HEK293 (cell line): ENCODE data around the gene GPR161.

ENCODE experiments used
- HOXC10 ChIP-seq: sonication (generic); formaldehyde crosslinking; IDR thresholded peaks from 2 replicates; pipeline ENCODE4 v1.8.1; 2023; ENCODE audit warnings: mild to moderate bottlenecking, missing genetic modification reagents
- KLF8 ChIP-seq: fragments of 450-650 bp; formaldehyde crosslinking; IDR thresholded peaks from 2 replicates; pipeline ENCODE4 v1.5.1; 2016; ENCODE audit warnings: missing biosample characterization, missing genetic modification characterization
- OSR2 ChIP-seq: fragments of 450-650 bp; formaldehyde crosslinking; IDR thresholded peaks from 2 replicates; pipeline ENCODE4 v1.5.1; 2016; ENCODE audit warnings: missing biosample characterization, missing genetic modification characterization
- PRDM10 ChIP-seq: fragments of 450-650 bp; formaldehyde crosslinking; IDR thresholded peaks from 2 replicates; pipeline ENCODE4 v1.5.1; 2016; ENCODE audit warnings: missing biosample characterization, missing genetic modification characterization
- SALL2 ChIP-seq: fragments of 450-650 bp; formaldehyde crosslinking; IDR thresholded peaks from 2 replicates; pipeline ENCODE4 v1.5.0; 2017; ENCODE audit warnings: missing biosample characterization, mild to moderate bottlenecking, missing genetic modification characterization, borderline replicate concordance
- SETDB1 ChIP-seq: IDR thresholded peaks from one replicate; pipeline ENCODE4 v1.6.1; 2017; ENCODE audit warnings: mild to moderate bottlenecking, low read length, moderate library complexity, mixed read lengths; ENCODE audit not compliant: insufficient read length
- TCF7L2 ChIP-seq: IDR thresholded peaks from 2 replicates; pipeline ENCODE4 v1.6.1; 2011; ENCODE audit warnings: low read depth, mild to moderate bottlenecking, inconsistent platforms, low read length, moderate library complexity, borderline replicate concordance
- TRIM28 ChIP-seq: IDR thresholded peaks from 2 replicates; pipeline ENCODE4 v1.6.1; 2011; ENCODE audit warnings: low read length, control low read depth, borderline replicate concordance
- WT1 ChIP-seq: fragments of 450-650 bp; formaldehyde crosslinking; IDR thresholded peaks from 2 replicates; pipeline ENCODE4 v1.5.1; 2016; ENCODE audit warnings: missing biosample characterization, missing genetic modification characterization
- ZFP37 ChIP-seq: fragments of 450-650 bp; formaldehyde crosslinking; IDR thresholded peaks from 2 replicates; pipeline ENCODE4 v1.5.1; 2016; ENCODE audit warnings: missing biosample characterization, missing genetic modification characterization
- ZNF146 ChIP-seq: fragments of 450-650 bp; formaldehyde crosslinking; IDR thresholded peaks from 2 replicates; pipeline ENCODE4 v1.5.1; 2016; ENCODE audit warnings: missing biosample characterization, missing genetic modification characterization
- ZNF18 ChIP-seq: fragments of 450-650 bp; formaldehyde crosslinking; IDR thresholded peaks from 2 replicates; pipeline ENCODE4 v1.5.1; 2016; ENCODE audit warnings: missing biosample characterization, missing genetic modification characterization
- ZNF23 ChIP-seq: fragments of 450-650 bp; formaldehyde crosslinking; IDR thresholded peaks from 2 replicates; pipeline ENCODE4 v1.5.1; 2016; ENCODE audit warnings: missing biosample characterization, missing genetic modification characterization, borderline replicate concordance
- ZNF274 ChIP-seq, 2 experiments: fragments of 200-500 bp in 1 of 2; fragments of 450-650 bp in 1 of 2; sonication (Bioruptor generic) in 1 of 2; formaldehyde crosslinking in 1 of 2; IDR thresholded peaks; 2 replicates each; pipeline versions ENCODE4 v1.5.1 to v1.6.1; 2014 to 2016; ENCODE audit warnings: borderline replicate concordance in 1 of 2, inconsistent platforms in 1 of 2, low read length in 1 of 2, missing biosample characterization in 1 of 2, missing genetic modification characterization in 1 of 2
- ZNF292 ChIP-seq: fragments of 450-650 bp; formaldehyde crosslinking; IDR thresholded peaks from 2 replicates; pipeline ENCODE4 v1.5.1; 2016; ENCODE audit warnings: low read depth, missing biosample characterization, missing genetic modification characterization, borderline replicate concordance
- ZNF354C ChIP-seq: fragments of 450-650 bp; formaldehyde crosslinking; IDR thresholded peaks from 2 replicates; pipeline ENCODE4 v1.5.1; 2016; ENCODE audit warnings: missing biosample characterization, missing genetic modification characterization, low read depth, borderline replicate concordance
- ZNF391 ChIP-seq: fragments of 450-650 bp; formaldehyde crosslinking; IDR thresholded peaks from 2 replicates; pipeline ENCODE4 v1.5.1; 2016; ENCODE audit warnings: low read depth, missing biosample characterization, missing genetic modification characterization, borderline replicate concordance
- ZNF426 ChIP-seq: fragments of 450-650 bp; formaldehyde crosslinking; IDR thresholded peaks from 2 replicates; pipeline ENCODE4 v1.5.1; 2017; ENCODE audit warnings: missing biosample characterization, missing genetic modification characterization, mild to moderate bottlenecking, inconsistent platforms, moderate library complexity
- ZNF514 ChIP-seq: fragments of 450-650 bp; formaldehyde crosslinking; IDR thresholded peaks from 2 replicates; pipeline ENCODE4 v1.5.1; 2016; ENCODE audit warnings: missing biosample characterization, missing genetic modification characterization
- ZNF600 ChIP-seq: fragments of 450-650 bp; formaldehyde crosslinking; IDR thresholded peaks from 2 replicates; pipeline ENCODE4 v1.5.1; 2016; ENCODE audit warnings: missing biosample characterization, missing genetic modification characterization
- ZNF677 ChIP-seq: fragments of 450-650 bp; IDR thresholded peaks from 2 replicates; pipeline ENCODE4 v1.5.0; 2018; ENCODE audit warnings: missing biosample characterization, mild to moderate bottlenecking, missing genetic modification characterization, moderate library complexity
- ZNF791 ChIP-seq: fragments of 450-650 bp; formaldehyde crosslinking; IDR thresholded peaks from 2 replicates; pipeline ENCODE4 v1.5.1; 2016; ENCODE audit warnings: missing biosample characterization, missing genetic modification characterization
- TF ChIP-seq, protein P1 (sequence below): fragments of 450-650 bp; formaldehyde crosslinking; IDR thresholded peaks from 2 replicates; pipeline ENCODE4 v1.5.1; 2016; ENCODE audit warnings: missing biosample characterization, missing genetic modification characterization
- TF ChIP-seq, protein P2 (sequence below): fragments of 450-650 bp; formaldehyde crosslinking; IDR thresholded peaks from 2 replicates; pipeline ENCODE4 v1.5.1; 2016; ENCODE audit warnings: missing biosample characterization, missing genetic modification characterization, borderline replicate concordance
- TF ChIP-seq, protein P3 (sequence below): fragments of 450-650 bp; formaldehyde crosslinking; conservative IDR thresholded peaks from 2 replicates; pipeline ENCODE4 v1.5.1; 2016; ENCODE audit warnings: low read depth, missing biosample characterization, missing genetic modification characterization

Gene GPR161

GRCh38 chr1:168136709-168137514 is at the start of gene GPR161 (continued):
- TF ChIP-seq ZNF677 (tag by site-specific recombination) = no peak
- peak; percentile 94 for TF ChIP-seq PRDM10 (tag by site-specific recombination)
- TF ChIP-seq OSR2 = no peak
- TF ChIP-seq HOXC10 = no peak
- TF ChIP-seq, protein P1, sequence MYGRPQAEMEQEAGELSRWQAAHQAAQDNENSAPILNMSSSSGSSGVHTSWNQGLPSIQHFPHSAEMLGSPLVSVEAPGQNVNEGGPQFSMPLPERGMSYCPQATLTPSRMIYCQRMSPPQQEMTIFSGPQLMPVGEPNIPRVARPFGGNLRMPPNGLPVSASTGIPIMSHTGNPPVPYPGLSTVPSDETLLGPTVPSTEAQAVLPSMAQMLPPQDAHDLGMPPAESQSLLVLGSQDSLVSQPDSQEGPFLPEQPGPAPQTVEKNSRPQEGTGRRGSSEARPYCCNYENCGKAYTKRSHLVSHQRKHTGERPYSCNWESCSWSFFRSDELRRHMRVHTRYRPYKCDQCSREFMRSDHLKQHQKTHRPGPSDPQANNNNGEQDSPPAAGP (tag by site-specific recombination) = peak; percentile 47
- peak; percentile 82 for TF ChIP-seq KLF8 (tag by site-specific recombination)
- TF ChIP-seq ZNF391 = no peak
- no peak for TF ChIP-seq ZNF274 (IDR thresholded peaks at IDR 0.05; ENCODE audit: low read length)
- TF ChIP-seq ZNF274 (tag by site-specific recombination; IDR thresholded peaks at IDR 0.05; ENCODE audit: borderline replicate concordance) = no peak
- peak; percentile 73 for TF ChIP-seq ZFP37 (tag by site-specific recombination)
- no peak for TF ChIP-seq ZNF292 (tag by site-specific recombination)
- no peak for TF ChIP-seq ZNF146
- TF ChIP-seq WT1 (tag by site-specific recombination) = no peak
- TF ChIP-seq ZNF600 (tag by site-specific recombination) = peak; percentile 89
- TF ChIP-seq, protein P2, sequence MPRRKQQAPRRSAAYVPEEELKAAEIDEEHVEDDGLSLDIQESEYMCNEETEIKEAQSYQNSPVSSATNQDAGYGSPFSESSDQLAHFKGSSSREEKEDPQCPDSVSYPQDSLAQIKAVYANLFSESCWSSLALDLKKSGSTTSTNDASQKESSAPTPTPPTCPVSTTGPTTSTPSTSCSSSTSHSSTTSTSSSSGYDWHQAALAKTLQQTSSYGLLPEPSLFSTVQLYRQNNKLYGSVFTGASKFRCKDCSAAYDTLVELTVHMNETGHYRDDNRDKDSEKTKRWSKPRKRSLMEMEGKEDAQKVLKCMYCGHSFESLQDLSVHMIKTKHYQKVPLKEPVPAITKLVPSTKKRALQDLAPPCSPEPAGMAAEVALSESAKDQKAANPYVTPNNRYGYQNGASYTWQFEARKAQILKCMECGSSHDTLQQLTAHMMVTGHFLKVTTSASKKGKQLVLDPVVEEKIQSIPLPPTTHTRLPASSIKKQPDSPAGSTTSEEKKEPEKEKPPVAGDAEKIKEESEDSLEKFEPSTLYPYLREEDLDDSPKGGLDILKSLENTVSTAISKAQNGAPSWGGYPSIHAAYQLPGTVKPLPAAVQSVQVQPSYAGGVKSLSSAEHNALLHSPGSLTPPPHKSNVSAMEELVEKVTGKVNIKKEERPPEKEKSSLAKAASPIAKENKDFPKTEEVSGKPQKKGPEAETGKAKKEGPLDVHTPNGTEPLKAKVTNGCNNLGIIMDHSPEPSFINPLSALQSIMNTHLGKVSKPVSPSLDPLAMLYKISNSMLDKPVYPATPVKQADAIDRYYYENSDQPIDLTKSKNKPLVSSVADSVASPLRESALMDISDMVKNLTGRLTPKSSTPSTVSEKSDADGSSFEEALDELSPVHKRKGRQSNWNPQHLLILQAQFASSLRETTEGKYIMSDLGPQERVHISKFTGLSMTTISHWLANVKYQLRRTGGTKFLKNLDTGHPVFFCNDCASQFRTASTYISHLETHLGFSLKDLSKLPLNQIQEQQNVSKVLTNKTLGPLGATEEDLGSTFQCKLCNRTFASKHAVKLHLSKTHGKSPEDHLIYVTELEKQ (tag by site-specific recombination) = no peak
- no peak for TF ChIP-seq SALL2 (tag by site-specific recombination)
- TF ChIP-seq ZNF426 (tag by site-specific recombination) = no peak
- no peak for TF ChIP-seq ZNF514
- no peak for TF ChIP-seq ZNF791
- no peak for TF ChIP-seq ZNF23 (tag by site-specific recombination)
- no peak for TF ChIP-seq ZNF354C
- 0 out of 2 replicates have a peak, but pooled peaks have one; percentile 19 for TF ChIP-seq TCF7L2
- TF ChIP-seq TRIM28 = no peak
- 0 out of 2 replicates have a peak, but pooled peaks have one; percentile 30 for TF ChIP-seq ZNF18 (tag by site-specific recombination)
- TF ChIP-seq SETDB1 = no peak
- TF ChIP-seq, protein P3, sequence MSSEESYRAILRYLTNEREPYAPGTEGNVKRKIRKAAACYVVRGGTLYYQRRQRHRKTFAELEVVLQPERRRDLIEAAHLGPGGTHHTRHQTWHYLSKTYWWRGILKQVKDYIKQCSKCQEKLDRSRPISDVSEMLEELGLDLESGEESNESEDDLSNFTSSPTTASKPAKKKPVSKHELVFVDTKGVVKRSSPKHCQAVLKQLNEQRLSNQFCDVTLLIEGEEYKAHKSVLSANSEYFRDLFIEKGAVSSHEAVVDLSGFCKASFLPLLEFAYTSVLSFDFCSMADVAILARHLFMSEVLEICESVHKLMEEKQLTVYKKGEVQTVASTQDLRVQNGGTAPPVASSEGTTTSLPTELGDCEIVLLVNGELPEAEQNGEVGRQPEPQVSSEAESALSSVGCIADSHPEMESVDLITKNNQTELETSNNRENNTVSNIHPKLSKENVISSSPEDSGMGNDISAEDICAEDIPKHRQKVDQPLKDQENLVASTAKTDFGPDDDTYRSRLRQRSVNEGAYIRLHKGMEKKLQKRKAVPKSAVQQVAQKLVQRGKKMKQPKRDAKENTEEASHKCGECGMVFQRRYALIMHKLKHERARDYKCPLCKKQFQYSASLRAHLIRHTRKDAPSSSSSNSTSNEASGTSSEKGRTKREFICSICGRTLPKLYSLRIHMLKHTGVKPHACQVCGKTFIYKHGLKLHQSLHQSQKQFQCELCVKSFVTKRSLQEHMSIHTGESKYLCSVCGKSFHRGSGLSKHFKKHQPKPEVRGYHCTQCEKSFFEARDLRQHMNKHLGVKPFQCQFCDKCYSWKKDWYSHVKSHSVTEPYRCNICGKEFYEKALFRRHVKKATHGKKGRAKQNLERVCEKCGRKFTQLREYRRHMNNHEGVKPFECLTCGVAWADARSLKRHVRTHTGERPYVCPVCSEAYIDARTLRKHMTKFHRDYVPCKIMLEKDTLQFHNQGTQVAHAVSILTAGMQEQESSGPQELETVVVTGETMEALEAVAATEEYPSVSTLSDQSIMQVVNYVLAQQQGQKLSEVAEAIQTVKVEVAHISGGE (tag by site-specific recombination) = no peak
